HL-60 (cell line): ENCODE results near the gene ELAVL1.

Experiments used
- DNase-seq, 2 experiments: peaks; one replicate each; pipeline ENCODE4 v3.0.0-alpha.2; 2010 to 2020; ENCODE audit warnings: low read depth in 1 of 2, low spot score in 1 of 2
- H3K27ac ChIP-seq: fragments of 250-450 bp; sonication (Bioruptor Pico); replicated peaks from 2 replicates; pipeline ENCODE4 v1.5.1; 2020; ENCODE audit warnings: mild to moderate bottlenecking, moderate library complexity
- H3K27me3 ChIP-seq: fragments of 250-450 bp; sonication (Bioruptor Pico); 2 replicates; pipeline ENCODE4 v1.5.1; 2021; ENCODE audit warnings: mild to moderate bottlenecking, moderate library complexity; ENCODE audit not compliant: insufficient read depth, poor library complexity, severe bottlenecking
- H3K4me3 ChIP-seq: replicated peaks from 2 replicates; pipeline ENCODE4 v1.5.1; 2011; ENCODE audit warnings: mild to moderate bottlenecking, control low read depth, low read length; ENCODE audit not compliant: insufficient read depth
- GABPA ChIP-seq: IDR thresholded peaks from 2 replicates; pipeline ENCODE4 v1.6.1; 2012; ENCODE audit warnings: low read depth
- POLR2AphosphoS5 ChIP-seq: IDR thresholded peaks from 2 replicates; pipeline ENCODE4 v1.6.1; 2012; ENCODE audit warnings: low read depth
- REST ChIP-seq: IDR thresholded peaks from 2 replicates; pipeline ENCODE4 v1.6.1; 2012; ENCODE audit warnings: low read depth; ENCODE audit not compliant: insufficient replicate concordance
- SPI1 ChIP-seq: IDR thresholded peaks from 2 replicates; pipeline ENCODE4 v1.6.1; 2012; ENCODE audit warnings: low read depth, mild to moderate bottlenecking, borderline replicate concordance
- TF ChIP-seq, protein P1 (sequence below): IDR thresholded peaks from one replicate; pipeline ENCODE4 v1.5.1; 2011; ENCODE audit warnings: low read length, control low read depth, inconsistent platforms; ENCODE audit not compliant: insufficient read depth

The ELAVL1 gene

GRCh38 chr19:7943444-7944176 is 61.8 kb downstream of the ELAVL1 start, which contains the start of gene TIMM44:
Gene TIMM44, minus strand, starts transcription at chr19:7943666. Its CDS starts 15 bp downstream, at chr19:7943651.
- TF ChIP-seq GABPA (no peak), POLR2AphosphoS5 (peak; percentile 87), REST (peak; percentile 68)
- H3K27ac ChIP-seq, result peak within 1 kb of the TSS; percentile 97
- no peaks in the 10 kb centered on the region for H3K27me3 ChIP-seq
- peak; percentile 99 to 100 for DNase-seq
- peak within 1 kb of the TSS; percentile 90 for H3K4me3 ChIP-seq

GRCh38 chr19:7942981-7943443 is 62.4 kb downstream of the ELAVL1 start:
- peak overlapping the region; percentile 97 for H3K27ac ChIP-seq
- H3K4me3 ChIP-seq, result peak overlapping the region; percentile 90
- TF ChIP-seq, protein P1, sequence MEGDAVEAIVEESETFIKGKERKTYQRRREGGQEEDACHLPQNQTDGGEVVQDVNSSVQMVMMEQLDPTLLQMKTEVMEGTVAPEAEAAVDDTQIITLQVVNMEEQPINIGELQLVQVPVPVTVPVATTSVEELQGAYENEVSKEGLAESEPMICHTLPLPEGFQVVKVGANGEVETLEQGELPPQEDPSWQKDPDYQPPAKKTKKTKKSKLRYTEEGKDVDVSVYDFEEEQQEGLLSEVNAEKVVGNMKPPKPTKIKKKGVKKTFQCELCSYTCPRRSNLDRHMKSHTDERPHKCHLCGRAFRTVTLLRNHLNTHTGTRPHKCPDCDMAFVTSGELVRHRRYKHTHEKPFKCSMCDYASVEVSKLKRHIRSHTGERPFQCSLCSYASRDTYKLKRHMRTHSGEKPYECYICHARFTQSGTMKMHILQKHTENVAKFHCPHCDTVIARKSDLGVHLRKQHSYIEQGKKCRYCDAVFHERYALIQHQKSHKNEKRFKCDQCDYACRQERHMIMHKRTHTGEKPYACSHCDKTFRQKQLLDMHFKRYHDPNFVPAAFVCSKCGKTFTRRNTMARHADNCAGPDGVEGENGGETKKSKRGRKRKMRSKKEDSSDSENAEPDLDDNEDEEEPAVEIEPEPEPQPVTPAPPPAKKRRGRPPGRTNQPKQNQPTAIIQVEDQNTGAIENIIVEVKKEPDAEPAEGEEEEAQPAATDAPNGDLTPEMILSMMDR, result no peak
- TF ChIP-seq POLR2AphosphoS5 (no peak), SPI1 (no peak), GABPA (no peak), REST (no peak)
- no peaks in the 10 kb centered on the region for H3K27me3 ChIP-seq
- no peak for DNase-seq

GRCh38 chr19:7941895-7942596 is 63.4 kb downstream of the ELAVL1 start:
- peak overlapping the region; percentile 97 for H3K27ac ChIP-seq
- H3K27me3 ChIP-seq, result no peaks in the 10 kb centered on the region
- DNase-seq, result no peak
- TF ChIP-seq REST (no peak), SPI1 (no peak), POLR2AphosphoS5 (no peak), GABPA (no peak)
- TF ChIP-seq, protein P1, result no peak
- peak overlapping the region; percentile 90 for H3K4me3 ChIP-seq
